Esophagus squamous epithelium (tissue), 5 donors: ENCODE results near the gene CHST14. TPM values are rescaled to one million over a fixed set of nuclear protein-coding genes. Genes with fewer than 3 reads are reported as not detected.
A peak's percentile ranks its signal among the peaks of the same experiment; 100 is the strongest.

Source experiments
- DNase-seq: peaks from one replicate; lab custom pipeline; 2025; lab: John Stamatoyannopoulos, UW
- H3K27ac ChIP-seq, 4 donors: fragments of 200-600 bp; sonication (generic); one replicate each; pipeline ENCODE4 v1.5.1; 2016 to 2019; ENCODE audit warnings: mild to moderate bottlenecking in 1 of 4
- H3K27me3 ChIP-seq, 4 donors: fragments of 200-600 bp; sonication (generic); 1 replicate in 3 of 4; 2 replicates in 1 of 4; pipeline versions ENCODE4 v1.5.1 to v1.6.0; 2017 to 2021; ENCODE audit warnings: antibody characterized with exemption in 1 of 4
- H3K36me3 ChIP-seq, 3 donors: fragments of 200-600 bp; sonication (generic); one replicate each; pipeline ENCODE4 v1.5.1; 2016 to 2019
- H3K4me1 ChIP-seq, 3 donors: fragments of 200-600 bp; sonication (generic); one replicate each; pipeline ENCODE4 v1.5.1; 2017 to 2019
- H3K4me3 ChIP-seq, 4 donors: fragments of 200-600 bp; sonication (generic); 1 replicate in 3 of 4; 2 replicates in 1 of 4; pipeline ENCODE4 v1.5.1; 2016 to 2019; ENCODE audit warnings: mild to moderate bottlenecking in 2 of 4, moderate library complexity in 1 of 4
- H3K9me3 ChIP-seq, 3 donors: fragments of 200-600 bp; sonication (generic); one replicate each; pipeline ENCODE4 v1.5.1; 2016 to 2019
- CTCF ChIP-seq, 6 experiments: fragments of 450-650 bp in 4 of 6; fragments of 200-600 bp in 2 of 6; sonication (generic) in 2 of 6; IDR thresholded peaks; one replicate each; pipeline ENCODE4 v1.5.1; 2016 to 2019; ENCODE audit warnings: antibody characterized with exemption in 6 of 6, mild to moderate bottlenecking in 4 of 6, moderate library complexity in 4 of 6
- POLR2A ChIP-seq, 4 donors: fragments of 450-650 bp; IDR thresholded peaks; one replicate each; pipeline ENCODE4 v1.6.1; 2017; ENCODE audit warnings: antibody characterized with exemption in 4 of 4, mild to moderate bottlenecking in 4 of 4, moderate library complexity in 3 of 4
- WGBS, 2 donors: methylation state at CpG; one replicate each; pipeline ENCODE4 v1.1.5; 2018; 5-methylcytosine and 5-hydroxymethylcytosine counted together
- intact Hi-C: fragments of 100-400 bp; cut with DNase I; formaldehyde crosslinking; loops from one replicate; pipeline ENCODE4 v1.15.0; 2022
- total RNA-seq, 4 donors: library from RNA; depleted of rRNA; stranded (reverse); fragments of >200 nt; gene quantifications; one replicate each; pipeline ENCODE4 v1.1.0, GENCODE V29; 2016
- donor health status: DM: yes; HTN: yes; CAD: no.

The CHST14 gene
- total RNA-seq, 4 donors from 2014 or later: 2.9 to 7.4 (median 5.2) TPM

- 41 to 59% methylated on average over 3 to 9 of the region's 12 CpGs for WGBS, 2 donors
- Histone ChIP-seq H3K36me3 (no peaks in the 10 kb centered on the region), H3K4me3 (no peak overlapping the region), H3K27me3 (peaks cover 0 to 59% (median 5%) of the 10 kb centered on the region in 4 donors), H3K27ac (no peak overlapping the region), H3K9me3 (no peaks in the 10 kb centered on the region), H3K4me1 (peaks cover 28 to 73% (median 32%) of the 10 kb centered on the region in 3 donors)
- intact Hi-C loops: no loop called here
- DNase-seq: no peak
- TF ChIP-seq POLR2A (IDR thresholded peaks at IDR 0.05) (no peak), CTCF (IDR thresholded peaks at IDR 0.05) (no peak)
These were observed 32.1 kb upstream of the CHST14 start for GRCh38 chr15:40438712-40439111.

GRCh38 chr15:40439461-40439959, 31.3 kb upstream of the CHST14 start:
- Histone ChIP-seq H3K9me3 (no peaks in the 10 kb centered on the region), H3K27me3 (peaks cover 0 to 53% (median 5%) of the 10 kb centered on the region in 4 donors), H3K27ac (peak overlapping the region in 1 of 4 donors; percentile 51), H3K36me3 (no peaks in the 10 kb centered on the region), H3K4me3 (peak overlapping the region; percentile 74 to 96 (median 94)), H3K4me1 (peaks cover 28 to 81% (median 36%) of the 10 kb centered on the region in 3 donors)
- intact Hi-C loops: no loop called here
- WGBS, 2 donors: 11 to 13% methylated on average over 3 to 6 of the region's 15 CpGs
- TF ChIP-seq CTCF (IDR thresholded peaks at IDR 0.05) (no peak), POLR2A (IDR thresholded peaks at IDR 0.05) (no peak)
- DNase-seq: no peak

GRCh38 chr15:40439960-40440742, 30.6 kb upstream of the CHST14 start:
- no peak for TF ChIP-seq POLR2A (IDR thresholded peaks at IDR 0.05)
- TF ChIP-seq CTCF (IDR thresholded peaks at IDR 0.05): no peak
- peak overlapping the region; percentile 51 to 88 (median 82) for H3K27ac ChIP-seq
- H3K4me1 ChIP-seq: peaks cover 28 to 87% (median 36%) of the 10 kb centered on the region in 3 donors
- H3K9me3 ChIP-seq: no peaks in the 10 kb centered on the region
- intact Hi-C loops: no loop called here
- H3K27me3 ChIP-seq: peaks cover 0 to 47% (median 5%) of the 10 kb centered on the region in 4 donors
- no peak for DNase-seq
- H3K4me3 ChIP-seq: peak overlapping the region; percentile 74 to 96 (median 94)
- WGBS, 2 donors: 0% methylated on average over 12 to 15 of the region's 35 CpGs
- no peaks in the 10 kb centered on the region for H3K36me3 ChIP-seq

- H3K27me3 ChIP-seq: peaks cover 0 to 39% (median 5%) of the 10 kb centered on the region in 4 donors
- peak; percentile 75 for DNase-seq
- no peaks in the 10 kb centered on the region for H3K36me3 ChIP-seq
- H3K4me3 ChIP-seq: peak within 1 kb of the TSS; percentile 74 to 96 (median 94)
- H3K9me3 ChIP-seq: no peaks in the 10 kb centered on the region
- 0% methylated on average over 9 of the region's 119 CpGs; no CpG with 5 or more reads in 1 of the 2 donors for WGBS, 2 donors
- peak within 1 kb of the TSS; percentile 74 to 88 (median 82) for H3K27ac ChIP-seq
- H3K4me1 ChIP-seq: peaks cover 24 to 88% (median 42%) of the 10 kb centered on the region in 3 donors
- TF ChIP-seq CTCF (IDR thresholded peaks at IDR 0.05) (peak in 2 of 6 experiments; percentile 3 to 4), POLR2A (IDR thresholded peaks at IDR 0.05) (peak in 1 of 4 donors; percentile 45)
- intact Hi-C loops: no loop called here
These were observed 29.8 kb upstream of the CHST14 start, which contains the start of gene BAHD1 for GRCh38 chr15:40440743-40441564. Gene BAHD1 (plus strand): TSS chr15:40440953. CDS start chr15:40458465, 17,512 bp downstream.
